Chondrocyte (in vitro differentiated cells): ENCODE results near the gene GABRG3. TPM values are rescaled to one million over a fixed set of nuclear protein-coding genes. Genes with fewer than 3 reads are reported as not detected.

ENCODE experiments used
- DNase-seq: peaks from one replicate; pipeline ENCODE4 v3.0.0; 2021; ENCODE audit warnings: mixed read lengths, low spot score
- H3K27ac Mint-ChIP-seq: one replicate; pipeline ENCODE4 v1.8.0; 2021; ENCODE audit warnings: mild to moderate bottlenecking, moderate library complexity, mixed read lengths; ENCODE audit not compliant: unreplicated experiment
- H3K27me3 Mint-ChIP-seq: 2 replicates; pipeline ENCODE4 v1.8.0; 2021; ENCODE audit warnings: low read depth, mixed read lengths
- H3K36me3 Mint-ChIP-seq: 2 replicates; pipeline ENCODE4 v1.8.0; 2021; ENCODE audit warnings: low read depth, mixed read lengths
- H3K4me1 Mint-ChIP-seq: 2 replicates; pipeline ENCODE4 v1.8.0; 2021; ENCODE audit warnings: low read depth, mild to moderate bottlenecking, mixed read lengths
- H3K4me3 Mint-ChIP-seq: one replicate; pipeline ENCODE4 v1.8.0; 2021; ENCODE audit warnings: mild to moderate bottlenecking, moderate library complexity, mixed read lengths; ENCODE audit not compliant: unreplicated experiment
- H3K9me3 Mint-ChIP-seq: 2 replicates; pipeline ENCODE4 v1.8.0; 2021; ENCODE audit warnings: low read depth, mixed read lengths
- CTCF ChIP-seq: fragments of 200-600 bp; sonication (generic); IDR thresholded peaks from 2 replicates; pipeline ENCODE4 v1.5.0; 2021; ENCODE audit warnings: antibody characterized with exemption, mild to moderate bottlenecking, moderate library complexity
- total RNA-seq: library from RNA; stranded (reverse); gene quantifications from 3 replicates; pipeline ENCODE4 v1.2.1, GENCODE V29; 2021

The GABRG3 gene
- total RNA-seq, 1 donor from 2014 or later: not detected

- H3K4me3 Mint-ChIP-seq: no peak overlapping the region
- peaks cover 3% of the 10 kb centered on the region for H3K36me3 Mint-ChIP-seq
- no peak for DNase-seq
- H3K27ac Mint-ChIP-seq: no peak overlapping the region
- TF ChIP-seq CTCF: no peak
- peaks cover 17% of the 10 kb centered on the region for H3K27me3 Mint-ChIP-seq
- H3K4me1 Mint-ChIP-seq: peaks cover 7% of the 10 kb centered on the region
- H3K9me3 Mint-ChIP-seq: no peaks in the 10 kb centered on the region
These were observed 614.2 kb downstream of the GABRG3 start for GRCh38 chr15:27585041-27585640.

GRCh38 chr15:27587810-27588209, 616.8 kb downstream of the GABRG3 start:
- H3K27me3 Mint-ChIP-seq: peaks cover 19% of the 10 kb centered on the region
- DNase-seq: no peak
- peaks cover 3% of the 10 kb centered on the region for H3K36me3 Mint-ChIP-seq
- peaks cover 4% of the 10 kb centered on the region for H3K4me1 Mint-ChIP-seq
- no peak for TF ChIP-seq CTCF
- no peak overlapping the region for H3K27ac Mint-ChIP-seq
- H3K4me3 Mint-ChIP-seq: no peak overlapping the region
- no peaks in the 10 kb centered on the region for H3K9me3 Mint-ChIP-seq

GRCh38 chr15:27589260-27589659, 618.3 kb downstream of the GABRG3 start:
- no peaks in the 10 kb centered on the region for H3K9me3 Mint-ChIP-seq
- no peaks in the 10 kb centered on the region for H3K4me1 Mint-ChIP-seq
- no peak for DNase-seq
- H3K27ac Mint-ChIP-seq: no peak overlapping the region
- H3K36me3 Mint-ChIP-seq: peaks cover 3% of the 10 kb centered on the region
- TF ChIP-seq CTCF: no peak
- peaks cover 23% of the 10 kb centered on the region for H3K27me3 Mint-ChIP-seq
- no peak overlapping the region for H3K4me3 Mint-ChIP-seq

GRCh38 chr15:27589782-27590181, 618.8 kb downstream of the GABRG3 start:
- Mint-ChIP-seq H3K27me3 (peaks cover 23% of the 10 kb centered on the region), H3K4me3 (no peak overlapping the region), H3K4me1 (no peaks in the 10 kb centered on the region), H3K9me3 (no peaks in the 10 kb centered on the region), H3K27ac (no peak overlapping the region), H3K36me3 (peaks cover 3% of the 10 kb centered on the region)
- no peak for DNase-seq
- TF ChIP-seq CTCF: no peak

Other genes with a start within 250 kb of the GABRG3 start
- gene GABRB3, start 198.1 kb upstream of the GABRG3 start, total RNA-seq: 1.6 to 8.2 TPM (median 2.3 TPM) in 3 replicates
- 0.30 to 0.46 TPM in 2 of 3 replicates, not detected in the other for gene GABRA5, start 104.1 kb upstream of the GABRG3 start, total RNA-seq